NCI-H1694 (cell line): ENCODE data around the gene CYB5D1.
"Not testable (repeated sequence)": the region's sequence is repeated elsewhere in the genome, so short reads cannot be mapped to it uniquely, and the experiment has no call there.

ENCODE experiments used
- DNase-seq: peaks from one replicate; lab custom pipeline; 2025; lab: John Stamatoyannopoulos, UW

The CYB5D1 gene

DNA sequence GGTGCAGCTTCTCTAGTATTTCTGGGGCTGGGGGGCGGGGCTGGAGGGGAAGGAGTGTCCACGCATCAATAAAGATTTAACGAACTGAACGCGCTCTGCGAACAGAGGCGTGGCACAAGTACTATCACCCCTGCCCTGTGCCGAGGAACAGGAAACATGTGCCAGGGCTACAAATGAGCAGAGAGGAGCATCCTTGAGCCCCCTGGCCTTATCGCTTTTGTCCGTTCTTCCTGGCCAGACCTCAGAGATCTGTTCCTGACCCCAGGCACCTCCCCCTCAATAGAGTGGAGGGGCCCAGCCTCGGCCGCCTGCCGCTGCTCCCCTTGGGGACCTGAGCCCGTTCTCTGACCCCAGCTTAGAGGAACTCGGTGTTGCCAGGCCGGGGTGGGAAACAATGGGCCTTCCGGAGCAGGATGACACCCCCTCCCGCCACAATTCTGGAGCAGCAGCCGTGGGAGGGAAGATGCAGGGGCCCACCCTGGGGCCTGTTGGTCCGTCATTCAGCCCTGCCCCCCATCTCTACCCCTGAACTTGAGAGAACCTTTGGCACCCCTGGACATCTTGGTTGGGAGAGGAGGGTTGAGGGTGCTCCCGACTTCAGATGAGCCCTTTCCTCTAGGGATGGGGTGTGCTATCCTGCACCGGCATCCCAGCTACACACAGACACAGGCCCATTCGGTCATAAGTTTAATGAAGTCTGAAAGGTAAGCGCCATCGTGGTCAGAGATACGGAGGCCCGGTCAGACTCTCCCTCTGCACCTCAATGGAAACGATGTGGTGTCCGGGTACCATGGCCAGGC, 1.6 kb upstream of the CYB5D1 start:
- no peak for DNase-seq

DNA sequence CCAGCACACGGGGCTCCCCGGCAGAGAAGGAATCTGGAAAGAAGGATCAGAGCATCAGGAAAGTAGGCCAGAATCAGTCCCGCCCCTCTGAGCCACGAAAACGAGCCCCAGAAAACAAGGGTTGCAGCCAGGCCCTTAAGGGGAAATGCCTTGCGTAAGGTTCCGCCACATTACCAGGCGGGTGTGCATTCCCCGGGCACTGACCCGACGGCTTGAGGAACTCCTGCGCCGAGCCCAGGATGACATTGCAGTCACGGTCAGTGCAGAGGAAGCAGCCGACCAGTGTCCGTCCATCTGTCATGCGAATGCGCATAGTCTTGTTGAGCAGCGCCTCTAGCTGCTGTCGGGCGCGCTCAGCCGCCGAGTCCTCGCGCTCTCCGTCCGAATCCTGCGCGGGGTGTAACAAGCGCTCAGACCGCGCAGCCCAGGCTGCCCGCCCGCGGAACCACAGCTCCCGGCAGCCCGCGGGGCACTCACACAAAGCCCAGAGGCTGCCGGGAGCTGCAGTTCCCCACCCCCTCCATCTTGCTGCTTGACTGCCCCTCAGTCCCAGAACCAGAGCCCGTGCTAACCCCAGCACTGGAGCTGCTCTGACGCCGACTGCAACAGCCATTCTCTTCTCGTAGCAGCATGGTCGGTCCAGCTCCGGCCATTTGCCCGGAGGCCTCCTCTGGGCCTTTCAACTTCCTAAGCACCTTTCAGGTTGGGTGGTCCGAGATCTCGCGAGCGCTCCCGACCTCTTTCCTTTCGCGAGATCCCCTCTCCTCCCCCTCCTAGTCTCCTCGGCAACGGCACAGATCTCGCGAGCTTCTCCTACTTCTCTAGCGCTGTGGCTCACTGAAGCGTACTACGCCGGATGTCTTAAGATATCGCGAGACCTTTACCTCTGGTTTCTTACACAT, 741 bp upstream of the CYB5D1 start, which contains the start of gene NAA38:
Gene NAA38, minus strand, starts transcription at position 749 of the 902 bp plus-strand sequence. Its CDS starts 96 bp downstream, at position 653.
- peak; percentile 99 for DNase-seq

DNA sequence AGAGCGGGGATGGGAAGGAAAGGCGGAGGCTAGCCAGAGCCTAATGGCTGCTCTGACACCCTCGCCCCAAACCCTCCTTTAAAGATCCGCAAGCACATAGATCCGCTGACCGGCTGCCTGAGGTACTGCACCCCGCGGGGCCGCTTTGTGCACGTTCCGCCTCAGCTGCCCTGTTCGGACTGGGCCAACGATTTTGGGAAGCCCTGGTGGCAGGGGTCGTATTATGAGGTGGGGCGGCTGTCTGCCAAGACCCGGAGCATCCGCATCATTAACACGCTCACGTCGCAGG, 663 bp downstream of the CYB5D1 start:
- DNase-seq = no peak

DNA sequence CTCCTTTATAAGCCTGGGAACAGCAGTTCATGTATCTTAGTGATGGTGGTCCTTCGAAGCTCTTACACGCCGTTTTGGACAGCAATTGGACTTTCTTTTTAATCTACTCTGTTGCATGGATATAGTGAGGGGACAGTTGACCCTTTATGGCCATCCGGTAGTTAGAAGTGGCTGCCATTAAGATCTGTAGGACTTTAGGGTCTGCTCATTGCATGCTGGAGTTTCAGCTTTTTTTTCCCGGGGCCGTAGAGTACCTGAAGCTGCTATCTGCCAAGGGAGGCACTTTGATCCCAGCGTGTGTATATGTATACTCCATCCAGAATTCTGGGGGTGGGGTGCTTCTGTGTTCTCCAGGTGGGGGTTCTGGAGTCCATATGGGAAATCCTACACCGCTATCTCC, 1.2 kb downstream of the CYB5D1 start:
- DNase-seq = no peak

DNA sequence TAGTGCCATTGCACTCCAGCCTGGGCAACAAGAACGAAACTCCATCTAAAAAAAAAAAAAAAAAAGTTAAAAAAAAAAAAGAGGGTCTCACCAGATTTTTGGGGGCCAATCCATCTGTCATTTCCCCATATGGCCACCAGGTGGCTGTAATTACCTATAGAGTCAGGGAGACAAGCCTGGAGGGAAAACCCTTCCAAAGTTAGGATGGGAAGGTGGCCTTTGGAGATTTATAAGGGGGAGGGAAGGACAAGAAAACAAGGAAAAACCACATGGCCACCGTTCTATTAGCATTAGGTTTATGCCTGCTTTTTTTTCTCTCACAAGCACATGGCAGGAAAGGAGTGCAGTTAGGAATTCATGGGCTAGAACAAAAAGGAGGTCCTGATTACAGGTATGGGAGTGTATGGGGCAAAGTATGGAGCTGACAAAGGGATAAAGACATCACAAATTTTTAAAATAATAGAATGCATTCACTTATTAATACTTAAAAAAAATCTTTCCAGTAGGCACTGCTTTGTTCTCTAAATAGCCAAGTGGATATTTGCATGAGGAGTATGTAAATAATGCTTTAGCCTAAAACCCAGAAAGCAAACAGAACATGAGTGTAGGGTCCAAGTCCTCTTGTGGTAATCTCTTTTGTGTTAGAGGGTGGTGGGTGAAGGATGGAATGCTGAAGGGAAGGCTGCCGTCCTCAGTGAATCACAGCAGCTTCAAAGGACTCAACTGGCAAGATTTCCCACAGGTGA, 5.1 kb downstream of the CYB5D1 start:
- peak; percentile 86 for DNase-seq

DNA sequence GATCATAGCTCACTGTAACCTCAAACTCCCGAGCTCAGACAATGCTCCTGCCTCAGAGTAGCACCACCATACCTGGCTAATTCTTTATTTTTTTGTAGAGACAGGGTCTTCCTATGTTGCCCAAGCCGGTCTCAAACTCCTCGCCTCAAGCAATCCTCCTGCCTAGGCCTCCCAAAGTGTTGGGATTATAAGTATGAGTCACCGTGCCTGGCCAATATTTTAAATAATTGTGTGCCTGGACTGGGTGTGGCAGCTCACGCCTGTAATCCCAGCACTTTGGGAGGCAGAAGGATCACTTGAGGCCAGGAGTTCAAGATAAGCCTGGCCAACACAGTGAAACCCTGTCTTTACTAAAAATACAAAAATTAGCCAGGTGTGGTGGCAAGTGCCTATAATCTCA, 6.6 kb downstream of the CYB5D1 start:
- DNase-seq = not testable (repeated sequence)

DNA sequence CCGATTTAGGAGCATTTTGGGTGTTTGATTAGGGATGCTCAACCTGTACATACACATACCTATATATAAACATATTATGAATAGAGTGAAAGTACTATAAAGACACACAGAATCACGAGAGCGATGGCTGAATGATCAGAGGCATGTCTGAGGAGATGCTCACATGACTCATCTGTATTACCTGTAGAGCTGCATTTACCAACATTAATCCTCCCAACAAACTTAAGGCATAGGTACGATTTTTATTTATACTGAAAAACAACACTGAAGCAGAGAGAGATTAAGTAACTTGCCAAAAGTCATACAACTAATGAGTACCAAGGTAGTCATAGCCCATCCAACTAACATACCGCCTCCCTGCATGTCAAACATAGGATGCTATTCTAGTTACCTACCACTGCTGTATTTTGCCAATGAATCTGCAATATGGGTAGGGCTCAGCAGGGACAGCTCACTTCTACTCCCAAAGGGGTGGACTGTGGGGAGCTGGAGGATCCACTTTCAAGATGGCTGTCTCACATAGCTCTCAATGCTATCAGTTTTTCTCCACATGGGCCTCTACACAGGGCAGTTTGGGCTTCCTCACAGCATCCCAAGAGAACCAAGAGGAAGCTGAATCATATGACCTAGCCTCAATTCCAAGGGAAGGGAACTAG, 7.3 kb downstream of the CYB5D1 start:
- no peak for DNase-seq

DNA sequence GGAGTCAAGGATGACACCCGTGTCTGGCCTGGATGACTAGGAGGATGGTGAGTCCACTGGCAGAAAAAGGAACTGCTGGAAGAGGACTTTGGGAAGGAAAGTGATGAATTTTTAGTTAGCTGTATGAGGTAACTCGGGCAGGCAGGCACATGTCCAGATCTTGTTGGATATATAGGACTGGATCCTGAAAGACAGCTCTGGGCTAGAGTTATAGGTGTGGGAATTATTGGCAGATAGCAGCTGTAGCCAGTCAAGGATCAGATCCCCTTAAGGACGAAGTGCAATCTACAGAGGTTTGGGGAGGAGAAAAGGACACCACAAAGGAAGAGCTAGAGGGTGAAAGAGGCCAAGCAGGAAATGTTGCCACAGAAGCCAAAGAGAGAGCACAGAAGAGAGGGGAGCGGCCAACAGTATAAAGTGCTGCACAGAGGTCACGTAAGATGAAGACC, 10.1 kb downstream of the CYB5D1 start:
- no peak for DNase-seq

DNA sequence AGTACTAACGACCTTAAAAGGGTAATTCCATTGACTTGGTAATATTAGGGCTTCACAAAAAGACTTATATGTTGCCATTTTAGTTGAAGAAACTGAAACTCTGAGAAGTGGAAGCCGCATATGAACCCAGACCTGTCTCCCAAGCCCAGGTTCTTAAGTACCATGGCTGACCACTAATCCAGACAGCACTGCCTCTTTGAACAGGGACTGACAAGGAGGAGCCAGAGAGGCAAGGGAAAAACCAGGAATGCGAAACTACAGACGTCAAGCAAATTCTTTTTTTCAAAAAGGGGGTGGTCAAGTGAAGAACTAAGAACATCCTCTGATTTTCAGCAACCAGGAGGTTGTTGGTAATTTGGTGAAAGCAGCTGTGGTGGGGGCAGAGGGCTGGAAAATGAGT, 15.2 kb downstream of the CYB5D1 start:
- DNase-seq = no peak

DNA sequence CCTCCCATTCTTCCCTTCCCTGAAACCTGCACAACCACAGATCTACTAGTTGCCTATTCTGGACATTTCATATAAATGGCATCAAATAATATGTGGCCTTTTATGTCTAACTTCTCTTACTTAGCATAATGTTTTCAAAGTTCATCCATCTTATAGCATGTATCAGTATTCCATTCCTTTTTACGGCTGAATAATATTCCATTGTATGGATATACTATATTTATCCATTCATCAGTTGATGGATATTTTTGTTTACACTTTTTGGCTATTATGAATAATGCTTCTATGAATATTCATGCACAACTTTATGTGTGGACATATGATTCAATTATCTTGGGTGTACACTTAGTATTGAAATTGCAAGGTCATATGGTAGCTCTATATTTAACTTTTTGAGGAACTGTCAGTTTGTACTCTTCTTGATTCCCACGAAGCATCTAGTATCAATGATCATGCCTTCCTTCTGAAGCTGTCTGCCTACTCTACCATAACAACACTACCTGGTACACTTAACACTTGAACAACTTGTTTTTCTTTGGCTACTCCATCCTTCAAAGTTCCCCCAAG, 18.1 kb downstream of the CYB5D1 start:
- DNase-seq = no peak

DNA sequence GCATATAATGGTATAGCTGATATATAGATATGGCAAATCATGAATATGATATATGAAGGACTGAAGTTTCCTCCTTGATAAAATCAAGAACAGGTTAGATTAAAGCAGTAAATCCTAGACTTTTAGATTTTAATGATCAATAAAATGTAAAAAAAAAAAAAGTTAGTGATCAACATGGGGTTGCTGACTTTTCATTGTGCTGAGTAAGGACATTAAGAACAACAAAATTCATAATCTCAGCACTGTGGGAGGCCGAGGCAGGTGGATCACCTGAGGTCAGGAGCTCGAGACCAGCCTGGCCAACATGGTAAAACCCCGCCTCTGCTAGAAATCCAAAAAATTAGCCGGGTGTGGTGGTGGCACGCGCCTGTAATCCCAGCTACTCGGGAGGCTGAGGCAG, 20.4 kb downstream of the CYB5D1 start:
- no peak for DNase-seq

DNA sequence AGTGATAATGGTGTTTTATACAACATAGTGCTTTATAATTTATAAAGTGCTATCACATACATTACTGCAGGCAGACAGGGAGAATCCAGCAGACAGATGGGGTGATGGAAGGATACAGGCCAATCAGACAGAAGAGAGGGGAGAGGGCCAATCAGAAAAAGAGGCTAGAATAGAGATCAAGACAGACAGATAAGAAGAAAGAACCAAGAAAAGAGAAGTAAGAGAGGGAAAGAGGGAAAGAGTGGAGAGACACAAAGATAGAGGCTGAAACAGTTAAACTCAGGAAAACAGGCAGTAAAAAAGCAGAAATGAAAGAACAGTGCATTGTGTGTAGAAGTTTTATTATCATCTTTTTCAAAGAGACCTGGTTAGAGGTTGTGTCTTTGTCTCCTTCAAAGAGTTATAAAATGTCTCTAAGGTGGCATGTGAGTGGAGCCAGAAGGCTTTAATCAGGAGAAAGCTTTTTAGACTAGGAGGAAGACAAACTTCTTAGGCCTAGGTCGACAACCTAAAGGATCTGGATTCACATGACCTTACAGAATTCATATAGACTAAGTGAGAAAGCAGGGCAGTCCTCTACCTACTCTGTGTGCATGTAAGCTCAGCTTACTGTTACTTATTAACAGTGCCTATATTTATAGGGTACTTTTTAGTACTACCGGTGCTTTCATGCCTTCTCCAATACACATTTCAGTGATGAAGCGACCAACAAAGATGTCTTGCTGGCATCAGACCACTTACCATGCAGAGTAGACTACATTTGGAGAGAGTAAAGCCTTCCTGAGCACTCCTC, 22.5 kb downstream of the CYB5D1 start:
- no peak for DNase-seq

DNA sequence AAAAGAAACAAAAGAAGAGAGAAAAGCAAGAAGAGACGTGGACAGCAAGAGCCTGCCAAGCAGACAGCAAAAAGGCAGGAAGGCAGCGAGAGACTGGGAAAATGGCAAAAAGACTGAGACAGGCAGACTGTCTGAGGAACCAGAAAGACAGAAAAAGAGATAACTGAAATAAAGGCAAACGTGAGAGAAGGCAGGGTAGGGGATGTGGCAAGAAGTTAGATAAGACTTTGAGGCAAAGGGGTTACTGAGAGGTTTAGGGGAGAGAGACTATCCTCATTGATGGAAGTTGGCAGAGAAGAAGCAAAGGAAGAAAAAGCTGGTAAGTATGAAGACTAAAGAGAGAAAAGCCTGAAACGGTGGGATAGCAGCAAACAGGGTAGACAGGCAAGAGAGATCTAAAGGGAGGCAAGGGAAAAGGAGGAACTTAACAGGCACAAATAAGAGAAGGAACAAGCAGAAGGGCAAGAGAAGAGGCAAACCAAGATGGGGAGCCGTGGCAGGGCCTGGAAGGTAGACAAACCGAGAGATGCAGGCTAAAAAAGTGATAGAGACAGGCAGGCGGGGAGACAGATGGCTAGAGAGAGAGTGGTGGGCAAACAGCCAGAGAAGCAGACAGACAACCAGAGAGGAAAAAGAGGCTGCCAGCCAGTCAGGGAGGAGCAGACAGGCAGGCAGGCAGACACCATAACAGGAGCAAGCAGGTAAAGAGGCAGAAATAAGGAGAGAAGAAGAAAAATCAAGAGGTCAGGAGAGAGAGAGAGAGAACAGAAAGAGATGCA, 23.7 kb downstream of the CYB5D1 start:
- peak; percentile 94 for DNase-seq

DNA sequence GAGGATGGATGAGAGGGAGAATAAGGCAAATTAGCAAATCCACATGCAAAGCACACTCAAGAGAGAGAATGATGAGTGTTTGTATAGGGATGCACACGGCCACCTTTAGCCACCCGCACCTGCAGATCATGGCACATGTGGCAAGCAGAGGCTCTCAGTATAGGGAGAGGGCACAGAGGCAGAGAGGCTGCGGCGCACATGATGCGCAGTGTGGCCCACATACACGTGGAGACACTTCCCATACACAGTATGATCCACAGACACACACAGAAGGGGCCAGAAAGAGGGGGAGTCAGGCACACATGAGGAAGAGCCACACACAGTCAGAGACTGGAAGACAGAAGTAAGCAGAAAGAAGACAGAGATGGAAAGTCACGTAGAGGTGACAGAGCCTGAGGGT, 24.3 kb downstream of the CYB5D1 start:
- no peak for DNase-seq

DNA sequence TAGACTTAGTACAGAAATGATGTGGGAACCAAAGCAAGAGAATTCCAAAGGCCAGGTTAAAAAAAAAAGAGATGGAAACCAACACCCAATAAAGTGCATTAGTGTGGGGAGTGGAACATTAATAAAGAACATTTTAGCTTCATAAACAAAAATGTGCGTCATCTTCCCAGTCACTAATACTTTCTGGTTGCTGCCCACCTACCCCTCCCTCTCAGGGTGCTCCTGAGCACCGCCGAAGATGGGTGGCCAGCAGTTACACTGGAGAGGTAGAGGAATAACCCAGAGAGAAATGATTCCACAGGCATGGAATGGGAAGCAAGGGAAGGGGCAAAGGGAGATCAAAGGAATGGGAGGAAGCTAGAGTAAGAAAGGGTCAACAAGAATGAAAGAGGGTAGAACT, 24.8 kb downstream of the CYB5D1 start:
- DNase-seq = peak; percentile 44

DNA sequence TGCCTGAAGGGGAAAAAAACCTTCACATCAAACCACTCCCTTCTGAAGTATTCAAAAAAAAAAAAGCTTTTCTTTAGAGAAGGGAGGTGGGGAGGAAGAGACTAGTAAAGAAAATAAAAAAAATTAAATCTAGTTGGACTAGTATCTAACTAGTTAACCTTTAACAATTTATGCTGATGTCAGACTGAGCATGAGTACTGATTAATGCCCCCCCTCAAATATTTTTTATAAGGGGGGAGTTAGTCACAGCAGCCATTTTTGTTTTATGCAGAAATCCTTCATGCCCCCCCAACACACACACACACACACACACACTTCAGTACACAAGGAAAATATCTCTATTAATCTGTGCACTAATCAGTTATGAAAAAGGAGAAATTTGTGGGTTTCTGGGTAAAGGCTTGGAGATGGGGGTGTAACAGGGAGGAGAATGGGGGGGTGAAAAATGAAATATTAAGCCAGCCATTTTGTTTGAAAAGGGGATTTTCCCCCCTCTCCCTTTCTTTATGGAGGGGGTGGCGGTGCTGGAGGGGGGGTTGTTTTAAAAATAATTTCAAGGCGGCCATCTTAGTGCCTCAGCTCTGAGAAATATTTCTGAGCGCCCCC, 26.1 kb downstream of the CYB5D1 start:
- peak; percentile 45 for DNase-seq

DNA sequence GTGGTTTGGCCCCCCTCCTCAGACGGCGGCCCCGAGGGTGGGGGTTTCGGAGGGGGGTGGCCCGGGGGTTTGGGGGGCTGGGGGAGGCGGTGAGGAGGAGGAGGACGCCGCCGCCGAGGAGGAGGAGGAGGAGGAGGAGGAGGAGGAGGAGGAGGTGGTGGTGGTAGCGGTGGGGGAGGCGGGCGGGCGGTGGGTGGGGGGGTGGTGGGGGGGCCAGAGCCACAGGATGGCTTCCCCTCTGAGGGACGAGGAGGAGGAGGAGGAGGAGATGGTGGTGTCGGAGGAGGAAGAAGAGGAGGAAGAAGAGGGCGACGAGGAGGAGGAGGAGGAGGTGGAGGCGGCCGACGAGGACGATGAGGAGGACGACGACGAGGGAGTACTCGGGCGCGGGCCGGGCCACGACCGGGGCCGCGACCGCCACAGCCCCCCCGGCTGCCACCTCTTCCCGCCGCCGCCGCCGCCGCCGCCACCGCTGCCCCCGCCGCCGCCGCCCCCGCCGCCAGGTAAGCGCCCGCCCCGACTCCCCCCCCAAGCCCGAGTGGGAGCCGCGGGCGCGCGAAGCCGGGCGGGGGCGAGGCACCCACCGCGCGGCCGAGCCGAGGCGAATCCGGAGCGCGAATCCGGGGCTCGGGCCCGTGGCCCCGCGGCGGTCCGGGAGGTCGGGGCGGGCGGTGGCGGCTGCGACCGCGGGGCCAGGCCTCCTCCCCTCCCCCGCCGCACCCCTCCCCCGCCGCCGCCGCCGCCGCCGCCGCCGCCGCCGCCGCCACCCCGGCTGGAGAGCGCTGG, 27.0 kb downstream of the CYB5D1 start:
- DNase-seq = no peak

DNA sequence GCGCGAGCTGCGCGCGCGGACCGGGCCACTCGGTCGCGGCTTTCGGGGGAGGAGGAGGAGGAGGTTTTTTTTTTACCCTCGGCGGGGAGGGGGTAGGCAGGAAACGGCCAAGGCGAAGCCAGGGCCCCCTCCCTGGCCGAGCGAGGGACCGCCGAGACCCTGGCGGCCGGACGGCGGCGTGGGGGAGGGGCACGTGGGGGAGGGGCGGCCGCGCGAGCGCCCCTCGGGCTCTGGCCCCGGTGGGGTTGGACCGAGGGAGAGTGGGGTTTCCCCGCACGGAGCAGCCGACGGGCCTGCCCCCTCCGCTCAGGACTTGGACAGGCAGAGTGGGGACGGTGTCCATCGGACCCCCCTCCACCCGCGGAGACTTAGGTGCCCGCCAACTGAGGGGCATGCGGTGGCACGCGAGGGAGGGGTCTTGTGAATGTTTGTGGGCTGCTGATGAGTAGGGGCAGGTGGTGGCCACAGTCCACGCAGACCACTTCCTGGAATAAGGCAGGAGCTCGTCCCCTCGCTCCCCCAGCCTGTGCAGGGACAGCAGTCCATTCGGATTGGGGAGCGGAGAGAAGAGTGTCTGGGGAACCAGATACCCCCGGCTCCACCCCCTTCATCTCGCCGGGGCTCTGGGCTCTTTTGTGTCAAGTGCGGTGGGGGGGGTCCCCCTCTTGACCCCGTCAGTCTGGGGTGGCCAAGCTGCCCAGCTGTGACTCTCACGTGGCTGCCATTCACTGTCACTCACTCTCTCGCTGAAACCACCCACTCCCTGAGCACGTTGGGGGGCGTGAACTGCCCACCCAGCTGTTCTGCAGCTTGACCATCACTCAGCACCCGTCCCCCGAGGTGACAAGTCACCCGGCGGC, 27.8 kb downstream of the CYB5D1 start:
- no peak for DNase-seq
